GM23338 (cell line): ENCODE measurements around the gene IKBKE. TPM values are rescaled to one million over a fixed set of nuclear protein-coding genes. Genes with fewer than 3 reads are reported as not detected.

Experiments
- ATAC-seq: fragments of 200-7000 bp; cut with Tn5 transposase; 3 replicates; pipeline ENCODE4 v1.9.1; 2020
- DNase-seq: peaks from one replicate; pipeline ENCODE4 v3.0.0-alpha.2; 2015; ENCODE audit warnings: low spot score
- H2AFZ ChIP-seq: fragments of 200-600 bp; sonication (generic); 2 replicates; pipeline ENCODE4 v1.8.0; 2016; ENCODE audit warnings: antibody characterized with exemption, mild to moderate bottlenecking, moderate library complexity
- H3F3A ChIP-seq: fragments of 200-600 bp; sonication (generic); replicated peaks from 2 replicates; pipeline ENCODE4 v1.8.0; 2017; ENCODE audit warnings: antibody characterized with exemption, mixed run types, low read depth
- H3K27ac ChIP-seq: fragments of 200-600 bp; sonication (generic); 2 replicates; pipeline ENCODE4 v1.6.1; 2016; ENCODE audit warnings: low read depth
- H3K27me3 ChIP-seq: fragments of 200-600 bp; sonication (generic); 2 replicates; pipeline ENCODE4 v1.8.0; 2016; ENCODE audit warnings: mild to moderate bottlenecking, mixed run types, moderate library complexity; ENCODE audit not compliant: insufficient read depth
- H3K36me3 ChIP-seq: fragments of 200-600 bp; sonication (generic); 2 replicates; pipeline ENCODE4 v1.8.0; 2016; ENCODE audit warnings: mild to moderate bottlenecking; ENCODE audit not compliant: insufficient read depth
- H3K4me1 ChIP-seq: fragments of 200-600 bp; sonication (generic); 2 replicates; pipeline ENCODE4 v1.8.0; 2016; ENCODE audit warnings: mild to moderate bottlenecking, moderate library complexity; ENCODE audit not compliant: insufficient read depth
- H3K4me2 ChIP-seq: fragments of 200-600 bp; sonication (generic); 2 replicates; pipeline ENCODE4 v1.7.1; 2017; ENCODE audit warnings: mixed run types
- H3K4me3 ChIP-seq: fragments of 200-600 bp; sonication (generic); 2 replicates; pipeline ENCODE4 v1.6.1; 2016; ENCODE audit warnings: mixed run types
- H3K79me2 ChIP-seq: fragments of 200-600 bp; sonication (generic); replicated peaks from 2 replicates; pipeline ENCODE4 v1.8.0; 2017; ENCODE audit warnings: mild to moderate bottlenecking; ENCODE audit not compliant: insufficient read depth
- H3K9me2 ChIP-seq: fragments of 200-600 bp; sonication (generic); 2 replicates; pipeline ENCODE4 v1.8.0; 2017; ENCODE audit not compliant: insufficient read depth
- H4K20me1 ChIP-seq: fragments of 200-600 bp; sonication (generic); replicated peaks from 2 replicates; pipeline ENCODE4 v1.8.0; 2017; ENCODE audit warnings: mild to moderate bottlenecking; ENCODE audit not compliant: insufficient read depth
- H3K27ac Mint-ChIP-seq: 2 replicates; pipeline ENCODE4 v1.8.0; 2020; ENCODE audit warnings: inconsistent platforms, mild to moderate bottlenecking, moderate library complexity, mixed read lengths
- H3K27me3 Mint-ChIP-seq: 3 replicates; pipeline ENCODE4 v1.8.0; 2022; ENCODE audit warnings: low read depth, mild to moderate bottlenecking, moderate library complexity, mixed read lengths, inconsistent platforms; ENCODE audit not compliant: insufficient read depth, poor library complexity
- H3K36me3 Mint-ChIP-seq: 3 replicates; pipeline ENCODE4 v1.8.0; 2021; ENCODE audit warnings: low read depth, mild to moderate bottlenecking, inconsistent platforms, moderate library complexity, mixed read lengths
- H3K4me1 Mint-ChIP-seq: 3 replicates; pipeline ENCODE4 v1.8.0; 2020; ENCODE audit warnings: mild to moderate bottlenecking, inconsistent platforms, mixed read lengths
- H3K4me3 Mint-ChIP-seq: 3 replicates; pipeline ENCODE4 v1.8.0; 2021; ENCODE audit warnings: moderate library complexity, mild to moderate bottlenecking, inconsistent platforms, mixed read lengths
- H3K9me3 Mint-ChIP-seq: 3 replicates; pipeline ENCODE4 v1.8.0; 2020; ENCODE audit warnings: moderate library complexity, mild to moderate bottlenecking, inconsistent platforms, mixed read lengths
- CREB1 ChIP-seq: fragments of 250-450 bp; sonication (Bioruptor Pico); IDR thresholded peaks from 2 replicates; pipeline ENCODE4 v1.5.0; 2020; ENCODE audit warnings: low read depth, mild to moderate bottlenecking, moderate library complexity
- EZH2 ChIP-seq: fragments of 200-600 bp; sonication (generic); IDR thresholded peaks from one replicate; pipeline ENCODE4 v1.8.0; 2017; ENCODE audit warnings: antibody characterized with exemption, mild to moderate bottlenecking, low read depth; ENCODE audit not compliant: unreplicated experiment
- EZH2phosphoT487 ChIP-seq: fragments of 200-600 bp; sonication (generic); IDR thresholded peaks from one replicate; pipeline ENCODE4 v1.8.1; 2018; ENCODE audit warnings: antibody characterized with exemption; ENCODE audit not compliant: unreplicated experiment
- JUNB ChIP-seq: IDR thresholded peaks from one replicate; pipeline ENCODE4 v1.6.1; 2016; ENCODE audit warnings: antibody characterized with exemption; ENCODE audit not compliant: unreplicated experiment
- NANOG ChIP-seq: IDR thresholded peaks from 2 replicates; pipeline ENCODE4 v1.6.1; 2016; ENCODE audit warnings: antibody characterized with exemption, borderline replicate concordance
- POLR2AphosphoS5 ChIP-seq: IDR thresholded peaks from 2 replicates; pipeline ENCODE4 v1.6.1; 2016; ENCODE audit warnings: antibody characterized with exemption, low read depth
- STAT1 ChIP-seq: IDR thresholded peaks from one replicate; pipeline ENCODE4 v1.6.1; 2016; ENCODE audit warnings: antibody characterized with exemption; ENCODE audit not compliant: unreplicated experiment
- ZNF114 ChIP-seq: fragments of 250-450 bp; sonication (Bioruptor Pico); IDR thresholded peaks from 2 replicates; pipeline ENCODE4 v1.5.0; 2020; ENCODE audit warnings: mild to moderate bottlenecking, moderate library complexity
- ZNF331 ChIP-seq: fragments of 250-450 bp; sonication (Bioruptor Pico); IDR thresholded peaks from 2 replicates; pipeline ENCODE4 v1.5.0; 2020; ENCODE audit warnings: low read depth, mild to moderate bottlenecking, moderate library complexity
- ZNF462 ChIP-seq: fragments of 250-450 bp; sonication (Bioruptor Pico); IDR thresholded peaks from 2 replicates; pipeline ENCODE4 v1.5.0; 2020; ENCODE audit warnings: mild to moderate bottlenecking, moderate library complexity
- polyA plus RNA-seq: library from polyadenylated mRNA; unstranded; fragments of >200 nt; fragmentation: Nextera tagmentation; extraction: Ambion mirVana; gene quantifications from 2 replicates; pipeline ENCODE4 v1.2.1, GENCODE V29; 2016
- total RNA-seq: library from RNA; depleted of rRNA; stranded (reverse); fragments of >200 nt; shearing (Covaris generic); gene quantifications from 2 replicates; pipeline ENCODE4 v1.2.3, GENCODE V29; 2014
- TF ChIP-seq, protein P1 (sequence below): IDR thresholded peaks from one replicate; pipeline ENCODE4 v1.6.1; 2018; ENCODE audit warnings: antibody characterized with exemption; ENCODE audit not compliant: unreplicated experiment

IKBKE gene
- total and polyA plus RNA-seq, 2 experiments from 2014 or later, result 4.8 to 11.1 TPM

DNA sequence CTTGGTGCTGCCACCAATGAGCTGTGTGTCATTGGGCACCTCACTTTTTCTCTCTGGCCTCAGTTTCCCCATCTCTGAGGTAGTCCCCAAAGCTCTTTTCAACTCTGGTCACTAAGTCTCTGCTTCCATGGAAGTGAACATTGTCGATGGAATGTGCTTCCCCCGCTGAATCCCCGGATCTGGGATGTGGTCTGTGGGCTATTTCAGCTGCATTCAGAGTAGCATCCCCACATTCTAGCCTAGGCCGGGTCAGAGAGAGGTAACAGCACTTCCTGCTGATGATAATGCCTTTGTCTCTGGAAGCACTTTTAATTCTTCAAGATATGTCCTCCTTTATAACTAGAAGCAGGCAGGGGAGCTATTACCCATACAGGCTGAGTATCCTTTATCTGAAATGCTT lies 66.9 kb downstream of the IKBKE start:
- Histone ChIP-seq H4K20me1 (no peaks in the 10 kb centered on the region), H3K79me2 (no peaks in the 10 kb centered on the region), H2AFZ (no peak overlapping the region), H3K36me3 (no peaks in the 10 kb centered on the region), H3K27ac (no peak overlapping the region), H3K4me3 (no peak overlapping the region), H3K9me2 (no peaks in the 10 kb centered on the region), H3F3A (no peaks in the 10 kb centered on the region), H3K27me3 (no peaks in the 10 kb centered on the region), H3K4me1 (peaks cover 3% of the 10 kb centered on the region; the same call in 1 of the 2 replicates), H3K4me2 (no peak overlapping the region)
- Mint-ChIP-seq H3K4me3 (no peak overlapping the region), H3K27ac (no peak overlapping the region), H3K4me1 (peaks cover 10% of the 10 kb centered on the region), H3K36me3 (no peaks in the 10 kb centered on the region), H3K27me3 (peaks cover 9% of the 10 kb centered on the region), H3K9me3 (no peaks in the 10 kb centered on the region)
- TF ChIP-seq CREB1 (CRISPR knock-in tag) (no peak), POLR2AphosphoS5 (no peak), NANOG (no peak)
- DNase-seq (peak; percentile 34), ATAC-seq (peak; percentile 46)

GRCh38 chr1:206538086-206538770 lies 68.0 kb downstream of the IKBKE start:
- Histone ChIP-seq H4K20me1 (no peaks in the 10 kb centered on the region), H3K27me3 (no peaks in the 10 kb centered on the region), H3F3A (no peaks in the 10 kb centered on the region), H3K36me3 (no peaks in the 10 kb centered on the region), H3K79me2 (no peaks in the 10 kb centered on the region), H3K9me2 (no peaks in the 10 kb centered on the region), H3K4me3 (no peak overlapping the region), H3K27ac (no peak overlapping the region), H3K4me1 (peaks cover 3% of the 10 kb centered on the region; the same call in 1 of the 2 replicates), H3K4me2 (no peak overlapping the region), H2AFZ (no peak overlapping the region)
- Mint-ChIP-seq H3K36me3 (no peaks in the 10 kb centered on the region), H3K27me3 (peaks cover 9% of the 10 kb centered on the region), H3K4me1 (peaks cover 10% of the 10 kb centered on the region), H3K4me3 (no peak overlapping the region; the same call in 2 of the 3 replicates), H3K9me3 (no peaks in the 10 kb centered on the region), H3K27ac (no peak overlapping the region)
- DNase-seq, result no peak
- ATAC-seq, result no peak
- TF ChIP-seq ZNF114, result no peak
- no peak for TF ChIP-seq CREB1 (CRISPR knock-in tag)
- TF ChIP-seq POLR2AphosphoS5, result no peak
- no peak for TF ChIP-seq EZH2
- TF ChIP-seq JUNB, result no peak
- TF ChIP-seq STAT1, result no peak
- TF ChIP-seq, protein P1, sequence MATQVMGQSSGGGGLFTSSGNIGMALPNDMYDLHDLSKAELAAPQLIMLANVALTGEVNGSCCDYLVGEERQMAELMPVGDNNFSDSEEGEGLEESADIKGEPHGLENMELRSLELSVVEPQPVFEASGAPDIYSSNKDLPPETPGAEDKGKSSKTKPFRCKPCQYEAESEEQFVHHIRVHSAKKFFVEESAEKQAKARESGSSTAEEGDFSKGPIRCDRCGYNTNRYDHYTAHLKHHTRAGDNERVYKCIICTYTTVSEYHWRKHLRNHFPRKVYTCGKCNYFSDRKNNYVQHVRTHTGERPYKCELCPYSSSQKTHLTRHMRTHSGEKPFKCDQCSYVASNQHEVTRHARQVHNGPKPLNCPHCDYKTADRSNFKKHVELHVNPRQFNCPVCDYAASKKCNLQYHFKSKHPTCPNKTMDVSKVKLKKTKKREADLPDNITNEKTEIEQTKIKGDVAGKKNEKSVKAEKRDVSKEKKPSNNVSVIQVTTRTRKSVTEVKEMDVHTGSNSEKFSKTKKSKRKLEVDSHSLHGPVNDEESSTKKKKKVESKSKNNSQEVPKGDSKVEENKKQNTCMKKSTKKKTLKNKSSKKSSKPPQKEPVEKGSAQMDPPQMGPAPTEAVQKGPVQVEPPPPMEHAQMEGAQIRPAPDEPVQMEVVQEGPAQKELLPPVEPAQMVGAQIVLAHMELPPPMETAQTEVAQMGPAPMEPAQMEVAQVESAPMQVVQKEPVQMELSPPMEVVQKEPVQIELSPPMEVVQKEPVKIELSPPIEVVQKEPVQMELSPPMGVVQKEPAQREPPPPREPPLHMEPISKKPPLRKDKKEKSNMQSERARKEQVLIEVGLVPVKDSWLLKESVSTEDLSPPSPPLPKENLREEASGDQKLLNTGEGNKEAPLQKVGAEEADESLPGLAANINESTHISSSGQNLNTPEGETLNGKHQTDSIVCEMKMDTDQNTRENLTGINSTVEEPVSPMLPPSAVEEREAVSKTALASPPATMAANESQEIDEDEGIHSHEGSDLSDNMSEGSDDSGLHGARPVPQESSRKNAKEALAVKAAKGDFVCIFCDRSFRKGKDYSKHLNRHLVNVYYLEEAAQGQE, result no peak
- TF ChIP-seq ZNF462 (CRISPR knock-in tag), result no peak
- TF ChIP-seq NANOG, result no peak
- no peak for TF ChIP-seq EZH2phosphoT487
- no peak for TF ChIP-seq ZNF331 (CRISPR knock-in tag)
